HepG2 (cell line): ENCODE data around the gene MXRA7. TPM values are rescaled to one million over a fixed set of nuclear protein-coding genes. Genes with fewer than 3 reads are reported as not detected.

Experiments used
- ATAC-seq: fragments of 200-7000 bp; cut with Tn5 transposase; 3 replicates; pipeline ENCODE4 v1.9.1; 2020; ENCODE audit warnings: mild to moderate bottlenecking, moderate library complexity
- BruUV-seq: library from RNA; stranded (reverse); fragments of 400-500 nt; replicated peaks from 2 replicates; lab custom pipeline; 2021; lab: Mats Ljungman, UMichigan
- CTCF ChIA-PET: fragments of 300-600 bp; formaldehyde crosslinking; extraction: SDS; loops from one replicate; lab custom pipeline; 2021; ENCODE audit warnings: low total read pairs, inconsistent platforms, low intra/inter-chr PET ratio; lab: Yijun Ruan, JAX
- POLR2A ChIA-PET: fragments of 350-600 bp; sonication (Branson Sonifier 250); formaldehyde crosslinking; loops from one replicate; lab custom pipeline; 2020; ENCODE audit warnings: antibody characterized with exemption, inconsistent platforms; lab: Yijun Ruan, JAX
- DNase-seq: peaks from one replicate; pipeline ENCODE4 v3.0.0-alpha.2; 2015; ENCODE audit warnings: low spot score
- FAIRE-seq: peaks from 3 replicates; lab custom pipeline; 2011; peaks lifted over from hg19 to GRCh38; lab: Jason Lieb, UNC
- H2AFZ ChIP-seq: one replicate; pipeline ENCODE4 v1.6.1; 2011; ENCODE audit warnings: low read length, inconsistent platforms
- H3K27ac ChIP-seq: fragments of 300-600 bp; 3 replicates; pipeline ENCODE4 v1.8.0; 2011; ENCODE audit warnings: mixed run types, mild to moderate bottlenecking, mixed read lengths, low read length, inconsistent platforms; ENCODE audit not compliant: insufficient read depth; ENCODE audit errors: extremely low read length
- H3K27me3 ChIP-seq, 2 experiments: fragments of 200-600 bp in 1 of 2; 2 replicates in 1 of 2; 3 replicates in 1 of 2; pipeline versions ENCODE4 v1.6.0 to v1.8.0; 2011; ENCODE audit warnings: low read length in 2 of 2, mild to moderate bottlenecking in 2 of 2, moderate library complexity in 2 of 2, inconsistent platforms in 1 of 2; ENCODE audit not compliant: insufficient read depth in 2 of 2, control insufficient read depth in 1 of 2
- H3K36me3 ChIP-seq, 2 experiments: fragments of 200-600 bp in 1 of 2; replicated peaks in 1 of 2; 2 replicates in 1 of 2; 3 replicates in 1 of 2; pipeline versions ENCODE4 v1.5.1 to v1.8.0; 2011; ENCODE audit warnings: low read length in 2 of 2, inconsistent platforms in 1 of 2; ENCODE audit not compliant: insufficient read depth in 2 of 2, control insufficient read depth in 1 of 2
- H3K4me1 ChIP-seq: 2 replicates; pipeline ENCODE4 v1.5.1; 2012; ENCODE audit warnings: low read length, inconsistent platforms; ENCODE audit not compliant: insufficient read depth
- H3K4me2 ChIP-seq: 2 replicates; pipeline ENCODE4 v1.6.0; 2011; ENCODE audit warnings: low read depth, low read length, inconsistent platforms
- H3K4me3 ChIP-seq, 3 experiments: fragments of 200-600 bp in 1 of 3; sonication (generic), shearing (Covaris generic) in 1 of 3; replicated peaks in 1 of 3; 2 replicates each; pipeline ENCODE4 v1.5.1; 2011 to 2016; ENCODE audit warnings: low read length in 3 of 3, inconsistent platforms in 2 of 3, low read depth in 2 of 3, mild to moderate bottlenecking in 2 of 3, control low read depth in 1 of 3, mixed read lengths in 1 of 3; ENCODE audit not compliant: insufficient read depth in 1 of 3
- H3K79me2 ChIP-seq: one replicate; pipeline ENCODE4 v1.6.1; 2011; ENCODE audit warnings: low read length, inconsistent platforms; ENCODE audit not compliant: insufficient read depth
- H3K9ac ChIP-seq: 2 replicates; pipeline ENCODE4 v1.6.0; 2011; ENCODE audit warnings: mild to moderate bottlenecking, low read depth, low read length, inconsistent platforms; ENCODE audit not compliant: insufficient read depth
- H3K9me3 ChIP-seq: 2 replicates; pipeline ENCODE4 v1.5.1; 2012; ENCODE audit warnings: mild to moderate bottlenecking, low read length
- H4K20me1 ChIP-seq: 2 replicates; pipeline ENCODE4 v1.6.0; 2011; ENCODE audit warnings: inconsistent platforms, mild to moderate bottlenecking, low read length, moderate library complexity; ENCODE audit not compliant: insufficient read depth
- ATF1 ChIP-seq: IDR thresholded peaks from 2 replicates; pipeline ENCODE4 v1.6.1; 2016; ENCODE audit warnings: mild to moderate bottlenecking, control low read depth
- CCDC6 ChIP-seq: sonication (generic); formaldehyde crosslinking; IDR thresholded peaks from 2 replicates; pipeline ENCODE4 v1.8.1; 2022; ENCODE audit warnings: mild to moderate bottlenecking, missing genetic modification reagents, moderate library complexity
- CHD2 ChIP-seq: IDR thresholded peaks from 2 replicates; pipeline ENCODE4 v1.6.1; 2011; ENCODE audit warnings: low read depth, low read length, improper control_type of control experiment
- GFI1 ChIP-seq: sonication (generic); formaldehyde crosslinking; IDR thresholded peaks from 2 replicates; pipeline ENCODE4 v1.5.0; 2020; ENCODE audit warnings: missing genetic modification reagents, mild to moderate bottlenecking, borderline replicate concordance
- HHEX ChIP-seq: IDR thresholded peaks from 2 replicates; pipeline ENCODE4 v1.6.1; 2016; ENCODE audit warnings: control low read depth
- HIC2 ChIP-seq: sonication (generic); formaldehyde crosslinking; IDR thresholded peaks from 2 replicates; pipeline ENCODE4 v1.9.0; 2022; ENCODE audit warnings: low read depth, missing genetic modification reagents
- PITX1 ChIP-seq: sonication (generic); formaldehyde crosslinking; IDR thresholded peaks from 2 replicates; pipeline ENCODE4 v1.5.1; 2020; ENCODE audit warnings: mild to moderate bottlenecking, missing genetic modification reagents
- THAP7 ChIP-seq: sonication (generic); formaldehyde crosslinking; IDR thresholded peaks from 2 replicates; pipeline ENCODE4 v1.8.1; 2023; ENCODE audit warnings: mild to moderate bottlenecking, missing genetic modification reagents
- ZBTB20 ChIP-seq: sonication (generic); formaldehyde crosslinking; IDR thresholded peaks from 2 replicates; pipeline ENCODE4 v1.8.1; 2023; ENCODE audit warnings: missing genetic modification reagents, low read depth, mild to moderate bottlenecking, borderline replicate concordance
- ZFP41 ChIP-seq: sonication (generic); formaldehyde crosslinking; IDR thresholded peaks from 2 replicates; pipeline ENCODE4 v1.4.0; 2020; ENCODE audit warnings: mild to moderate bottlenecking, missing genetic modification reagents, borderline replicate concordance
- ZNF160 ChIP-seq: sonication (generic); formaldehyde crosslinking; IDR thresholded peaks from 2 replicates; pipeline ENCODE4 v1.8.0; 2022; ENCODE audit warnings: mild to moderate bottlenecking, inconsistent platforms, missing genetic modification reagents
- ZNF207 ChIP-seq: fragments of 450-650 bp; IDR thresholded peaks from 2 replicates; pipeline ENCODE4 v1.6.1; 2016; ENCODE audit warnings: antibody characterized with exemption, borderline replicate concordance
- ZNF546 ChIP-seq: sonication (generic); formaldehyde crosslinking; conservative IDR thresholded peaks from 2 replicates; pipeline ENCODE4 v1.8.1; 2023; ENCODE audit warnings: mild to moderate bottlenecking, missing genetic modification reagents
- ZNF816 ChIP-seq: sonication (generic); formaldehyde crosslinking; IDR thresholded peaks from 2 replicates; pipeline ENCODE4 v1.8.0; 2022; ENCODE audit warnings: missing genetic modification reagents, mild to moderate bottlenecking, borderline replicate concordance
- WGBS: methylation state at CpG from one replicate; pipeline ENCODE4 v1.1.6; 2017; ENCODE audit warnings: low lambda C conversion rate; 5-methylcytosine and 5-hydroxymethylcytosine counted together
- in situ Hi-C: cut with HindIII; loops from 2 replicates; pipeline ENCODE4 v1.10.0; 2017; ENCODE audit warnings: low pct_unique_long_range_greater_than_20kb; ENCODE audit not compliant: extremely low pct_ligation_motif_present
- intact Hi-C: fragments of 100-400 bp; cut with micrococcal nuclease; formaldehyde crosslinking; loops from one replicate; pipeline ENCODE4 v1.10.0; 2022; ENCODE audit not compliant: unreplicated experiment
- polyA plus RNA-seq, 8 experiments: library from polyadenylated mRNA; depleted of rRNA in 3 of 8; stranded (reverse) in 7 of 8; unstranded in 1 of 8; fragments of >200 nt; fragmentation: Illumina TruSeq in 4 of 8; extraction: Trizol in 4 of 8; gene quantifications; 2 replicates each; pipeline versions ENCODE4 v1.2.1 to v1.2.3, GENCODE V29; 2011 to 2016; ENCODE audit warnings: low read depth in 4 of 8, missing spikeins in 1 of 8, mixed read lengths in 1 of 8; ENCODE audit not compliant: insufficient read depth in 1 of 8
- total RNA-seq, 5 experiments: library from RNA; depleted of rRNA; stranded (reverse); fragments of >200 nt; fragmentation: Illumina TruSeq; extraction: Trizol; gene quantifications; 2 replicates each; pipeline ENCODE4 v1.2.3, GENCODE V29; 2016; ENCODE audit warnings: low read depth in 1 of 5
- TF ChIP-seq, protein P1 (sequence below): IDR thresholded peaks from 2 replicates; pipeline ENCODE4 v1.6.1; 2016; ENCODE audit warnings: low read depth, borderline replicate concordance

MXRA7 gene
- total and polyA plus RNA-seq, 2 of the 13 experiments (the other 11 are each of a cell fraction or from before 2014, with no cell fraction given) = 44.8 to 112 TPM

DNA sequence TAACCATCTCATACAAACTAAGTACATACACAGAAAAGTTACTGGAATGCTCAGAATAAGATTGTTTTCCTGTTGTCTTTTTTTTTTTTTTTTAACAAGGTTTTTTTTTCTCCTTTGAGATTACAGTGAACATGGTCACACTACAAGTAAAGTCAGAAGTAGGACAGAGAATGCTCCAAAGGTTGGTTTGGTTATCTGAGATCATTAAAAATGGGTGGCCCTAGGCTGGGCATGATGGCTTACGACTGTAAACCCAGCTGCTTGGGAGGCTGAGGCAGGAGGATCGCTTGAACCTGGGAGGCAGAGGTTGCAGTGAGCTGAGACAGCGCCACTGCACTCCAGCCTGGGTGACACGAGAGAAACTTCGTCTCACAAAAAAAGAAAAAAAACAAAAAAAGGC lies 60.3 kb downstream of the MXRA7 start (continued):
- TF ChIP-seq ZNF546 (CRISPR knock-in tag) = no peak
- no peak for TF ChIP-seq CCDC6
- TF ChIP-seq ATF1 = no peak

- DNase-seq = no peak
- Histone ChIP-seq H3K4me3 (no peak overlapping the region), H3K9me3 (no peaks in the 10 kb centered on the region), H3K79me2 (no peaks in the 10 kb centered on the region), H3K9ac (no peak overlapping the region), H2AFZ (no peak overlapping the region), H3K4me2 (no peak overlapping the region), H3K4me1 (peaks cover 23% of the 10 kb centered on the region), H4K20me1 (no peaks in the 10 kb centered on the region), H3K27ac (no peak overlapping the region), H3K36me3 (no peaks in the 10 kb centered on the region), H3K27me3 (no peaks in the 10 kb centered on the region)
- no peak for FAIRE-seq
- no TSS peak for BruUV-seq
- ChIA-PET CTCF (no interaction called here), POLR2A (no interaction called here)
- WGBS = 59% methylated on average over 1 of the region's 1 CpG
- no peak for ATAC-seq
- intact Hi-C loops (no loop called here), in situ Hi-C loops (no loop called here)
- no peak for TF ChIP-seq ZFP41 (CRISPR knock-in tag)
- TF ChIP-seq ZNF160 (CRISPR knock-in tag) = peak; percentile 94
Measured at GRCh38 chr17:76646712-76647111, 64.1 kb downstream of the MXRA7 start.

DNA sequence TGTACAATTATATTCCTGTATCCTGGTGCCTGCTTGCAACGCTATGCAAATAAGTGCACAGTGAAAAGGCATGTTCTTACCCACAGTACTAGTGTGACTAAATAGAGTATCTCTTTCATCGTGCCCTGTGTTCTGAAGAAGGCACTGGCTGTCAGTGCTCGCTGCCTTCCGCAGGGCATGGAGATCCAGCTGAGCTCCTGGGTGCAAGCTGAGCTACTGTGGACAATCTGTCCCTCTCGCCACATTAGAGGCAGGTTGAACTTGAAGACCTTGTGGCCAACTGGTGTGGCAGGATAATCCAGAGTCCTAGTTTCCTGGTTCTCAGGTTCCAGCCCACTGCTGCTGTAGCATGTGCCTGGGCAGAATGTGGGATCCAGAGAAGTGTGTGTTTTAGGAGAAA lies 65.3 kb downstream of the MXRA7 start:
- Histone ChIP-seq H4K20me1 (no peaks in the 10 kb centered on the region), H3K27ac (no peak overlapping the region), H3K4me3 (0 out of 6 replicates have a peak overlapping the region, but pooled peaks of 1 of the 3 experiments have one; percentile 13), H3K9me3 (no peaks in the 10 kb centered on the region), H3K27me3 (no peaks in the 10 kb centered on the region), H3K79me2 (no peaks in the 10 kb centered on the region), H3K4me2 (peak overlapping the region; percentile 68), H2AFZ (no peak overlapping the region), H3K36me3 (no peaks in the 10 kb centered on the region), H3K9ac (no peak overlapping the region), H3K4me1 (peaks cover 36% of the 10 kb centered on the region)
- POLR2A ChIA-PET = interaction anchor here (0.7 to 1.8 kb wide), 4 partner anchors 26 to 187 kb away, joined by 3 to 5 read pairs (median 3); no protein-coding TSS in a partner anchor
- 43% methylated on average over 5 of the region's 5 CpGs for WGBS
- FAIRE-seq (no peak), ATAC-seq (peak; percentile 82), DNase-seq (no peak)
- CTCF ChIA-PET = no interaction called here
- intact Hi-C loops = no loop called here
- in situ Hi-C loops = no loop called here
- no TSS peak for BruUV-seq
- TF ChIP-seq ZBTB20 (CRISPR knock-in tag) (no peak), HHEX (CRISPR knock-in tag) (no peak), HIC2 (CRISPR knock-in tag) (no peak), PITX1 (peak; percentile 26; the same call in 1 of the 2 replicates), ZNF816 (CRISPR knock-in tag) (no peak), ZNF207 (no peak), GFI1 (CRISPR knock-in tag) (no peak), THAP7 (no peak), CHD2 (no peak)
- TF ChIP-seq, protein P1, sequence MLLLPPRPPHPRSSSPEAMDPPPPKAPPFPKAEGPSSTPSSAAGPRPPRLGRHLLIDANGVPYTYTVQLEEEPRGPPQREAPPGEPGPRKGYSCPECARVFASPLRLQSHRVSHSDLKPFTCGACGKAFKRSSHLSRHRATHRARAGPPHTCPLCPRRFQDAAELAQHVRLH (CRISPR knock-in tag) = no peak
